Spleen (tissue), 11 donors: ENCODE results near the gene PDZD2. TPM values are rescaled to one million over a fixed set of nuclear protein-coding genes. Genes with fewer than 3 reads are reported as not detected.
A peak's percentile ranks its signal among the peaks of the same experiment; 100 is the strongest.

Experiments used
- DNase-seq: peaks from one replicate; pipeline ENCODE4 v3.0.0-alpha.2; 2020
- H3K27ac ChIP-seq, 8 donors: fragments of 200-600 bp; sonication (generic) in 7 of 8; 1 replicate in 4 of 8; 2 replicates in 4 of 8; pipeline versions ENCODE4 v1.5.0 to v1.8.0; 2016 to 2021; ENCODE audit warnings: inconsistent platforms in 4 of 8, mild to moderate bottlenecking in 4 of 8, moderate library complexity in 1 of 8
- H3K27me3 ChIP-seq, 7 donors: fragments of 200-600 bp; sonication (generic) in 6 of 7; replicated peaks in 1 of 7; 1 replicate in 4 of 7; 2 replicates in 3 of 7; pipeline versions ENCODE4 v1.5.0 to v1.8.0; 2016 to 2021; ENCODE audit warnings: inconsistent platforms in 3 of 7, mild to moderate bottlenecking in 1 of 7
- H3K36me3 ChIP-seq, 6 donors: fragments of 200-600 bp; sonication (generic) in 5 of 6; 1 replicate in 4 of 6; 2 replicates in 2 of 6; pipeline versions ENCODE4 v1.5.0 to v1.8.0; 2016 to 2021; ENCODE audit warnings: inconsistent platforms in 2 of 6
- H3K4me1 ChIP-seq, 6 donors: fragments of 200-600 bp; sonication (generic) in 5 of 6; 1 replicate in 3 of 6; 2 replicates in 3 of 6; pipeline versions ENCODE4 v1.5.0 to v1.8.0; 2016 to 2021; ENCODE audit warnings: inconsistent platforms in 3 of 6
- H3K4me3 ChIP-seq, 8 donors: fragments of 200-600 bp; sonication (generic) in 7 of 8; 1 replicate in 4 of 8; 2 replicates in 4 of 8; pipeline versions ENCODE4 v1.5.0 to v1.8.0; 2016 to 2021; ENCODE audit warnings: inconsistent platforms in 4 of 8, mild to moderate bottlenecking in 4 of 8, moderate library complexity in 2 of 8
- H3K9me3 ChIP-seq, 8 donors: fragments of 200-600 bp; sonication (generic) in 7 of 8; 1 replicate in 4 of 8; 2 replicates in 4 of 8; pipeline versions ENCODE4 v1.5.0 to v1.8.0; 2016 to 2021; ENCODE audit warnings: inconsistent platforms in 4 of 8
- CTCF ChIP-seq, 11 experiments: fragments of 200-600 bp in 7 of 11; fragments of 450-650 bp in 4 of 11; sonication (generic) in 4 of 11; IDR thresholded peaks in 8 of 11; conservative IDR thresholded peaks in 3 of 11; 1 replicate in 7 of 11; 2 replicates in 4 of 11; pipeline versions ENCODE4 v1.4.0 to v1.8.0; 2016 to 2021; ENCODE audit warnings: antibody characterized with exemption in 11 of 11, inconsistent platforms in 4 of 11, mild to moderate bottlenecking in 1 of 11
- POLR2A ChIP-seq, 3 donors: fragments of 450-650 bp; IDR thresholded peaks; one replicate each; pipeline ENCODE4 v1.5.1; 2017; ENCODE audit warnings: antibody characterized with exemption in 3 of 3, mild to moderate bottlenecking in 1 of 3
- POLR2AphosphoS5 ChIP-seq, 3 donors: sonication (generic); formaldehyde crosslinking; IDR thresholded peaks; one replicate each; pipeline ENCODE4 v1.5.1; 2017; ENCODE audit warnings: antibody characterized with exemption in 3 of 3
- WGBS, 5 donors: extraction: QIAGEN DNeasy Blood & Tissue Kit in 3 of 5; methylation state at CpG; one replicate each; pipeline versions ENCODE4 v1.1.5 to v1.1.7; 2013 to 2018; 5-methylcytosine and 5-hydroxymethylcytosine counted together
- intact Hi-C: fragments of 100-400 bp; cut with DNase I; formaldehyde crosslinking; loops from one replicate; pipeline ENCODE4 v1.15.0; 2023; ENCODE audit warnings: low total_unique reads
- polyA plus RNA-seq, 3 donors: library from polyadenylated mRNA; stranded (reverse); fragments of 200-250 nt; gene quantifications; one replicate each; pipeline ENCODE4 v1.2.1, GENCODE V29; 2013
- total RNA-seq, 7 donors: library from RNA; depleted of rRNA in 3 of 7; stranded (reverse); fragments of >200 nt in 3 of 7; fragmentation: NEBNext Ultra II Directional in 4 of 7; extraction: Animal tissue kit (Norgen Biotek cat#: 25700) in 4 of 7; gene quantifications; one replicate each; pipeline versions ENCODE4 v1.1.0 to v1.2.1, GENCODE V29; 2016 to 2021
- donor health status: healthy with polysubstance abuse.
- donor health status: DM: no; HTN: no; CAD: no; lungs with moderate emphysema.
- donor health status: DM: no; HTN: no; CAD: no.
- donor health status: Bipolar disorder and iron deficiency.
- donor health status: healthy.
- donor health status: DM: no; HTN: no; CAD: no.
- donor health status: DM: yes; HTN: yes; CAD: no.

Gene PDZD2
- total and polyA plus RNA-seq, 10 donors, result 0.09 to 4.7 (median 2.4) TPM

GRCh38 chr5:31823472-31823871 is 184.5 kb downstream of the PDZD2 start:
- Histone ChIP-seq H3K4me3 (no peak overlapping the region), H3K27ac (no peak overlapping the region), H3K4me1 (peaks cover 0 to 10% (median 0%) of the 10 kb centered on the region in 6 donors), H3K36me3 (no peaks in the 10 kb centered on the region), H3K9me3 (peaks cover 0 to 9% (median 8%) of the 10 kb centered on the region in 8 donors), H3K27me3 (peaks cover 0 to 31% (median 0%) of the 10 kb centered on the region in 7 donors)
- 16 to 37% (median 30%) methylated on average over 3 of the region's 3 CpGs for WGBS, 5 donors
- DNase-seq, result no peak
- intact Hi-C loops, result loop anchor here (5.0 kb wide), 1 partner anchor 254 kb away; no protein-coding TSS in a partner anchor
- no peak for TF ChIP-seq CTCF (IDR thresholded peaks at IDR 0.05 in 8 of 11, conservative IDR thresholded peaks at IDR 0.05 in 3 of 11)
- no peak for TF ChIP-seq POLR2AphosphoS5 (IDR thresholded peaks at IDR 0.05)
- no peak for TF ChIP-seq POLR2A (IDR thresholded peaks at IDR 0.05)

- 46 to 60% (median 50%) methylated on average over 8 of the region's 8 CpGs for WGBS, 5 donors
- intact Hi-C loops, result loop anchor here (5.0 kb wide), 1 partner anchor 252 kb away; no protein-coding TSS in a partner anchor
- DNase-seq, result no peak
- Histone ChIP-seq H3K9me3 (peaks cover 0 to 22% (median 19%) of the 10 kb centered on the region in 8 donors), H3K4me1 (peaks cover 0 to 10% (median 0%) of the 10 kb centered on the region in 6 donors), H3K27me3 (peaks cover 0 to 31% (median 0%) of the 10 kb centered on the region in 7 donors), H3K4me3 (no peak overlapping the region), H3K36me3 (no peaks in the 10 kb centered on the region), H3K27ac (no peak overlapping the region)
- TF ChIP-seq CTCF (IDR thresholded peaks at IDR 0.05 in 8 of 11, conservative IDR thresholded peaks at IDR 0.05 in 3 of 11) (no peak), POLR2A (IDR thresholded peaks at IDR 0.05) (no peak), POLR2AphosphoS5 (IDR thresholded peaks at IDR 0.05) (no peak)
Observed at GRCh38 chr5:31824869-31825517, 186.1 kb downstream of the PDZD2 start.

GRCh38 chr5:31825518-31826068 is 186.7 kb downstream of the PDZD2 start:
- 3 to 16% (median 10%) methylated on average over 8 of the region's 8 CpGs for WGBS, 5 donors

More at GRCh38 chr5:31825518-31826068, 186.7 kb downstream of the PDZD2 start:
- Histone ChIP-seq H3K27me3 (peaks cover 0 to 31% (median 0%) of the 10 kb centered on the region in 7 donors), H3K36me3 (no peaks in the 10 kb centered on the region), H3K9me3 (peaks cover 0 to 22% (median 19%) of the 10 kb centered on the region in 8 donors), H3K4me3 (no peak overlapping the region), H3K4me1 (peaks cover 0 to 10% (median 0%) of the 10 kb centered on the region in 6 donors), H3K27ac (no peak overlapping the region)
- no peak for DNase-seq
- TF ChIP-seq CTCF (IDR thresholded peaks at IDR 0.05 in 8 of 11, conservative IDR thresholded peaks at IDR 0.05 in 3 of 11), result peak in 8 of 11 experiments; percentile 15 to 57 (median 48)
- no peak for TF ChIP-seq POLR2AphosphoS5 (IDR thresholded peaks at IDR 0.05)
- intact Hi-C loops, result no loop called here
